ENCODE results near the gene CDKN2A. TPM values are rescaled to one million over a fixed set of nuclear protein-coding genes. Genes with fewer than 3 reads are reported as not detected.

The CDKN2A gene
- total RNA-seq, 2 experiments from 2014 or later = 3.9 TPM

DNA sequence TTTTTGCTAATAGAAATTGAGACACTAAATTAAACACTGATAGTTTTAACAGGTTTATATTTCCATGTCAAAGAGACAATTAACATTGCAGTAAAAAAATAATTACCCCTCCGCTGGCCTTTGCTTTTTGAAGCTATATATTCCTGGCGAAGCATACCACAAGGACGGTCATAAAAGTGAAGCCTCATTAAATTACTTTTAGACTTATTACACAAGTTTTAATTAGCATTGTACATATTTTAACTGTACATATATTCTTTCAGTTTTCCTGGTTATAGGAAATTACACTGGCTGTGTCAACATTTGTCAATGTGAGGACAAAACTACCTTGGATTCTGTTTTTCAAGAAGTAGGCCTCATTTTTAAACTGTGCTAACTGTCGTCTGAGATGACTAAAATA is 1.2 kb downstream of the CDKN2A start:
- ChIA-PET POLR2A (no interaction called here), CTCF (interaction anchor here (0.7 to 11.0 kb wide), 4 partner anchors 16 to 179 kb away, joined by 3 to 88 read pairs (median 10); partner anchors contain the start of gene CDKN2B)
- Mint-ChIP-seq H3K9me3 (no peaks in the 10 kb centered on the region), H3K4me3 (peak overlapping the region; percentile 86), H3K27me3 (peaks cover 25% of the 10 kb centered on the region), H3K4me1 (ENCODE audit: low read depth) (peaks cover 11% of the 10 kb centered on the region), H3K27ac (no peak overlapping the region), H3K36me3 (no peaks in the 10 kb centered on the region)
- DNase-seq = no peak
- intact Hi-C loops (cut with micrococcal nuclease) = no loop called here

DNA sequence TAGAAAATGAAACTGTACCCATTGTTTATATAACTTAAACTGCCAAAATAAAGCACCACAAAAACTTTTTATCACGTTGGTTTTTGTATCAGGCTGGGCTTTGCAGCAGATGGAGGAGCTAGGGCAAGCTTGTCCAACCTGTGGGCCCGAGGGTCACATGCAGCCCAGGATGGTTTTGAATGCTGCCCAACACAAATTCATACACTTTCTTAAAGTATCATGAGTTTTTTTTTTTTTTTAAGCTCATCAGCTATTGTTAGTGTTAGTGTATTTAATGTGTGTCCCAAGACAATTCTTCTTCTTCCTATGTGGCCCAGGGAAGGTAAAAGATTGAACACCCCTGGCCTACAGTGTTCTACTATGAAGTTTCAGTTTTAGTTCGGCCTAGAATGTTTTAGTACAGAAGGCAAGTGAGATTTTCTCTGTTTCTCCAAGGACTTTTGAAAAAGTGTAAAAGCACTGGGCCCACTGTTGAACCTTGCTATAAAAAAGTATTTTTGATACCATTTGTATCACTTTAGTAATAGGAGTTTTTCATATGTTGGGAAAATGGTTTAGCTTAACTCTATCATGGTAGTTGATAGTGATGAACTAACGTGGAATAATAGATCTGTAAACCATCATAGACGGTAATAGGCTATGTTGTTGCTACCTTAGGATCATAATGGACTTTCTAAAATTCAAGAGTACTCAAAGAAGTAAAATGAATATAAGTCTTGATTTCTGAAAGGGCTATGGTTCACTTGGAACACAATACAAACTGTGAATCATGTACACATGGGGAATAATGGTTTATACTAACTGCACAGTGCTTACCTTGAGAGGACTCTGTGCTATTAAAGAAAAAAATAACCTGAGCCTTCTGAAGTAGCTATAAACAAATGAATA is 2.9 kb downstream of the CDKN2A start:
- peaks cover 12% of the 10 kb centered on the region for H3K4me1 Mint-ChIP-seq (ENCODE audit: low read depth)
- H3K27me3 Mint-ChIP-seq = peaks cover 25% of the 10 kb centered on the region
- intact Hi-C loops (cut with micrococcal nuclease) = no loop called here

DNA sequence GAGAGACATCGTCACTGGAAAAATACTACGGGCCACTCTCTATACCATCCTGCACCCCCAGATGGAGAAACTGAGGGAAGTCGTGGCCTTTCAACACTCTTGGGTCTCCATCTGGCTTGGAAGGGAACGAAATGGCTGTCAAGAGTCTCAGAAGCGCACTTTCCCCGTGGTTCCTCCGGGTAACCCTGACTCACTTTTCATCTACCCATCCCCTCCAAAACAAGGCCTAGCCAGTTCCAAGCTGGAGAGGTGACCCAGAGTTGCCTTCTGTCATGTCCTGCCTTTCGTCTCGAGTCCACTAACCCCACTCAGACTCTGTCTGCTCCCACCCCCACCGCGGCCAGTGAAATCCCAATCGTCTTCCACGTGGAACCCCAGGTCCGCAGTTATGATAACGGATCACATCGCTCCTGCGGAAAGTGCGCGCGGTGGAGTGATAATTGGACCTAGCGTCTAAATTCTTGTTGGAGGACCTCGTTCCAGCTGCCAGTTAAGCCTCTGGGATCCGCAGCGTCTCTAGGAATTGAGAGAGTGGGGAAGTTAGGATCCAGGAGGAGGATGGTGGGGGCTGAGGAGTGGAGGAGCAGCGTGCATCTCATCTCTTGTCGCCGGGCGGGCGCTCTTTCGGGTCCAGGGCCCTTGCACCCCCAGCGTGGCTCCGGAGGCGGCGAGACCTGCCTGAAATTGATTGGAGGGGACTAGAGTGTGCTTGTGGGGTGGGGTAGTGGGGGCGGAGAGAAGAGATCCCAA is 4.6 kb downstream of the CDKN2A start:
- CTCF ChIA-PET = interaction anchor here (0.9 to 1.2 kb wide), 2 partner anchors 14 to 19 kb away, joined by 3 to 5 read pairs; no protein-coding TSS in a partner anchor
- Mint-ChIP-seq H3K27me3 (peaks cover 23% of the 10 kb centered on the region), H3K27ac (no peak overlapping the region), H3K9me3 (no peaks in the 10 kb centered on the region), H3K4me3 (no peak overlapping the region), H3K4me1 (ENCODE audit: low read depth) (peaks cover 11% of the 10 kb centered on the region), H3K36me3 (no peaks in the 10 kb centered on the region)
- POLR2A ChIA-PET = no interaction called here
- intact Hi-C loops (cut with micrococcal nuclease) = no loop called here
- no peak for DNase-seq

More for the DNA sequence above, 2.9 kb downstream of the CDKN2A start:
- CTCF ChIA-PET = interaction anchor here (0.7 to 11.0 kb wide), 5 partner anchors 15 to 128 kb away, joined by 3 to 88 read pairs (median 5); partner anchors contain the start of gene CDKN2B
- Mint-ChIP-seq H3K4me3 (no peak overlapping the region), H3K27ac (no peak overlapping the region), H3K9me3 (no peaks in the 10 kb centered on the region), H3K36me3 (no peaks in the 10 kb centered on the region)
- POLR2A ChIA-PET = no interaction called here
- no peak for DNase-seq

DNA sequence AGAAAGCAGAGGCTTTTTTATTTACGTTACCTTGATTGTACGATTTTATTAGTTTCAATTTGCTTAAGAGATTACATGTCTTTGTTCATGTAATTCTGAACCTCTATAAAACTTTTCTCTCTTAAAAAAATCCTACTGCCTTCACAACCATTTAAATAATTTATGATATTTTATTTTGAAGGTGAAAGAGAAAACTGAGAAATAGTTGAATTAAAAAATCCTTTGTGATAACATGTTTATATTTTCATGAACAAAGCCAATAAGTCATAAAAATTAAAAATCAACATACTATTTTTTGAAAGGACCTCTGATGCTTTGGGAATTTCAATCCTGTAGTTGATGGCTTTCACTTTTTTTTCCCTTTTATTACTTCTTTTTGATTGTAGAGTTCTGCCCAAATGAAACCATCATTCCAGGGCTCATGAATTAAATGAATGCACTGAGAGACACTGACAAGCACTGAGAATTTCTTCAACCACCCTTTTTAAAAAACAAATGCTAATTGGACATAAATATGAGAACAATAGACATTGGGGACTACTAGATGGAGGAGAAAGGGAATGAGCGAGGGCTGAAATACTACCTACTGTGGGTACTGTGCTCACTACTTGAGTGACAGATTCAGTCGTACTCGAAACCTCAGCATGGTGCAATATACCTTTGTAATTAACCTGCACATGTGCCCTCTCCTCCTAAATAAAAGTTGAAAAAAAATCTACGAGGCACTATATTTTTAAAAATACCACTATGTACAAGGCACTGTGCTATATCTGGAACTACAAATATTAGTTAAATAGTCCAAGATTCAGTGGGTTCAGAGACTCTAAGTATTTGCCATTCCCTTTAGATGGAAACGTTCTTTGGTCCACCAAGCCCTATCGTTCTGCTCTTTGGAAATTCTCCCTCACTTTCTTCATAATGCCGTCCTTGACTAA is 5.9 kb downstream of the CDKN2A start:
- Mint-ChIP-seq H3K27ac (no peak overlapping the region), H3K4me3 (no peak overlapping the region), H3K9me3 (no peaks in the 10 kb centered on the region), H3K4me1 (ENCODE audit: low read depth) (peaks cover 5% of the 10 kb centered on the region), H3K36me3 (no peaks in the 10 kb centered on the region), H3K27me3 (peaks cover 29% of the 10 kb centered on the region)
- DNase-seq = no peak
- intact Hi-C loops (cut with micrococcal nuclease) = no loop called here
- POLR2A ChIA-PET = no interaction called here
- CTCF ChIA-PET = interaction anchor here (0.9 kb wide), 1 partner anchor 20 kb away, joined by 5 read pairs; no protein-coding TSS in a partner anchor

DNA sequence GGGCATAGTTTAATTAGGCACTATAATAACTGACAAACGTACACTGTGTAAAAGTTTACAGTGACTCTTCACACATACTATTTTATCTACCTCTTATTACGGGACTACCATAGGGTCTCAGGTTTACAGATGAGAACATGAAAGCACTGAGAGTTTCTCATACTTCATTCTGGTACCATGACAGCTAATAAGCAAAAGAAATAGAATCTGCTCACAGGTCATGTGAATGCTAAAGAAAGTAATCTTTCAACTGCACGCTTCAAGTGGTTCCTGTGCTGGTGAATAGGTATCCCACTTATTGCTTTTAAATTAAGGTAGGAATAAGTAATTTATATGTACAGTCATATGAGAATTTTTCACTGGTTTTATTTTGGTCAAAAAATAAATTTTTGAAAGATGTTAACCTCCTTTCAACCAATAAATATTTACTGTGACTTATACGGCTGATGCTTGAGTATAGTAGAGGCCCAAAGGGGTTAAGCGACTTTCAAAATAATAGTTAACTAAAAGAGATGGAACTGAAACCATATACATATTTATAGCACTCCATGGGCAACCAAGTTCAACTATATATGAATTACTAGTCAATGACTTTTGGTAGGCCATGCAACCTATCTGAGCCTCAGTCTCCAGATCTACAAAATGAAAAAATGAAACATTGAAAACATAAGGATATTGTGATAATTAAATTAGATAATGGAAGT is 8.1 kb downstream of the CDKN2A start:
- Mint-ChIP-seq H3K4me1 (ENCODE audit: low read depth) (peaks cover 2% of the 10 kb centered on the region), H3K27me3 (peaks cover 40% of the 10 kb centered on the region), H3K4me3 (no peak overlapping the region), H3K27ac (no peak overlapping the region), H3K36me3 (no peaks in the 10 kb centered on the region), H3K9me3 (no peaks in the 10 kb centered on the region)
- no peak for DNase-seq
- ChIA-PET CTCF (interaction anchor here (0.6 to 6.2 kb wide), 6 partner anchors 21 to 172 kb away, joined by 3 to 41 read pairs (median 3); partner anchors contain the start of gene CDKN2B), POLR2A (interaction anchor here (1.3 kb wide), 1 partner anchor 9 kb away, joined by 5 read pairs; the partner anchor contains the start of gene CDKN2B-AS1)
- intact Hi-C loops (cut with micrococcal nuclease) = no loop called here

DNA sequence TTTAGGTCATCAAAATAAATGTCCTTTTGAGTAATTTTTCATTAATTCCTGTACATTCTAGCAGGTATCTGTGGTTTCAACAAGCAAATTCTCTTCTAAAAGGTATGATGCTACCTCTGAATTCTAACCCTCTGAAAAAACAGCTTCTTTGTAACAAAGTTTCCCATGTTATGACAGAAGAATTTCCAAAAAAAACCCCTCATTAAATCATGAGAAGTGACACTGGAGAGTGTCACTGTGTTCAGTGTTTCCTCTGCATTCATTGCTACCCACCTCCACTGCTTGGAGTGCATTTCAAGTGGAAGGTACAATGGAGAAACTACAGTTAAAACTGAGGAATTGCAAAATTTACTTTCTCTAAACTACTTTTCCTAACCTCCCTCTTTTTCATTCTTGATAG is 10.1 kb downstream of the CDKN2A start:
- POLR2A ChIA-PET = no interaction called here
- H3K27me3 Mint-ChIP-seq = peaks cover 40% of the 10 kb centered on the region

DNA sequence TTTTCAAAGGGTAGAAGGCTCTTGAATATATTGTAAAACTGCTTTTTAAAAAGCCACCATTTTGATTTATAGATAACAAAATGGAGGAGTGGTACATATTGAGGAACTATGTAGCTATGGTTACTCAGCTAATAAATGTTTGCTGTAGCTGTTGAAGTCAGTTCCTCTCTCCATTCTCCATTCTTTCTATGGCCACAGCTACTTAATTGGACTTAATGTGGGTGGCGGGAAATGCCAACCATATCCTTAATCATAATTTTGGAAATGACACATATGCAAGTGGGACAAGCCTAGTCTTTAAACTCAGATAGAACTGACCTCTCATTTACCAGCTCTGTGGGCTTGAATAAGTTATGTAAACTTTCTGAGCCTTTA is 10.6 kb downstream of the CDKN2A start:
- no peaks in the 10 kb centered on the region for H3K36me3 Mint-ChIP-seq
- H3K4me3 Mint-ChIP-seq = no peak overlapping the region
- H3K27ac Mint-ChIP-seq = no peak overlapping the region
- H3K9me3 Mint-ChIP-seq = no peaks in the 10 kb centered on the region
- H3K27me3 Mint-ChIP-seq = peaks cover 42% of the 10 kb centered on the region
- peaks cover 2% of the 10 kb centered on the region for H3K4me1 Mint-ChIP-seq (ENCODE audit: low read depth)
- POLR2A ChIA-PET = no interaction called here
- intact Hi-C loops (cut with micrococcal nuclease) = no loop called here
- CTCF ChIA-PET = interaction anchor here (1.2 to 6.2 kb wide), 4 partner anchors 11 to 171 kb away, joined by 5 to 41 read pairs (median 10); partner anchors contain the start of genes CDKN2A, CDKN2B and CDKN2B-AS1
- DNase-seq = no peak

More for the DNA sequence above, 10.1 kb downstream of the CDKN2A start:
- no peak for DNase-seq
- no peaks in the 10 kb centered on the region for H3K36me3 Mint-ChIP-seq
- no peaks in the 10 kb centered on the region for H3K9me3 Mint-ChIP-seq
- H3K27ac Mint-ChIP-seq = no peak overlapping the region
- intact Hi-C loops (cut with micrococcal nuclease) = no loop called here
- peaks cover 2% of the 10 kb centered on the region for H3K4me1 Mint-ChIP-seq (ENCODE audit: low read depth)
- no peak overlapping the region for H3K4me3 Mint-ChIP-seq
- CTCF ChIA-PET = interaction anchor here (6.2 kb wide), 1 partner anchor 25 kb away, joined by 41 read pairs; the partner anchor contains the start of gene CDKN2B

DNA sequence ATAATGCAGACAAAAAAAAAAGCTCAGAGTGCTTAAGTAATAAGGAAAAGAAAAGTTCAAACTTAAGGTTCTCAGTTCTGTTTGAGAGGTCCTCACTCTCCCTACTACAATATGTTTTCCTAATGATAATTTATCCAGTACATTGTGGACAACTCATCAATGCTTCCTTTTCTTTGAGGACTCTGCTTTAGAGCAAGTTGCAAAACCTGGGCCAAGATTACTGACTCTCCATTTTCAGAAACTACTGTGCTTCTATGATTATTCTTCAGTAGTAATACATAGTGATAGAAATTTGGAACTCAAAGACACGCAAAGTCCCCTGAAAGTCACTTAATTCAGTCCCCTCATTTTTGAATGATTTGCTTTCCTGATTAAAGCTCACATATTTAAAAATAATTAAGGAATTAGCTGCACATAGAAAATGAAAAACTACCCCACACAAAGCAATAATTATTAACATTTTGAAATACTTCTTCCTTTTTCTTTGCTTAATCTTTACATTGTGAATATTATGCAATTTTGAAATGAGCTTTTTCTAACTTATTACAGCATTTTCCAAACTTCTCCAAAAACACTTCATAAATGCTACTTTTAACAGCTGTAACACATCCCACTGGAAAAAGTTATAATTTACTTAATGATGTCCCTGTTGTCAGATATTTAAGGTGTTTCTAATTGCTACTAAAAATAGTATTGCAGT is 11.2 kb downstream of the CDKN2A start:
- CTCF ChIA-PET = interaction anchor here (1.2 to 6.2 kb wide), 4 partner anchors 12 to 170 kb away, joined by 5 to 41 read pairs (median 10); partner anchors contain the start of genes CDKN2A, CDKN2B and CDKN2B-AS1
- POLR2A ChIA-PET = no interaction called here
- no peak overlapping the region for H3K4me3 Mint-ChIP-seq
- no peaks in the 10 kb centered on the region for H3K9me3 Mint-ChIP-seq
- H3K36me3 Mint-ChIP-seq = no peaks in the 10 kb centered on the region
- H3K4me1 Mint-ChIP-seq (ENCODE audit: low read depth) = peaks cover 2% of the 10 kb centered on the region
- intact Hi-C loops (cut with micrococcal nuclease) = no loop called here
- peaks cover 39% of the 10 kb centered on the region for H3K27me3 Mint-ChIP-seq
- no peak for DNase-seq
- H3K27ac Mint-ChIP-seq = no peak overlapping the region

DNA sequence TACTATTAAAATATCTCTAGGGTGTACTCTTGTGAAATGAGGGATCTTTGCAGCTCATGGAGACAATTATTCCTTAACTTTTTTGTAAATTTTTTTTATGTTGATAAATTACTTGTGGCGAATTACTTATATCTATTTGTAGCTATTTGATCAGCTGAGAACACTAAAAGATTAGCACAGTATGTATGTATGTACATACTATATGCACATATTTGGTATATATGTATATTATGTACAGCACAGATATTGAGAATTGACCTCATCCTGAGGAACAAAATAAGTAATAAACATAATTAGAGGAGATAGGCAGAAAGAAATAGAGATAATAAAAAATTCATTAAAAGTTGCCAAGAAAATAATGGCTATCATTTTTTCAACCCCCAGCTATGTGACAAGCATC is 11.8 kb downstream of the CDKN2A start:
- DNase-seq = no peak
- CTCF ChIA-PET = interaction anchor here (1.0 to 6.2 kb wide), 6 partner anchors 12 to 169 kb away, joined by 3 to 41 read pairs (median 5); partner anchors contain the start of genes CDKN2A, CDKN2B and CDKN2B-AS1
- POLR2A ChIA-PET = no interaction called here
- H3K9me3 Mint-ChIP-seq = no peaks in the 10 kb centered on the region
- H3K4me1 Mint-ChIP-seq (ENCODE audit: low read depth) = peaks cover 2% of the 10 kb centered on the region
- intact Hi-C loops (cut with micrococcal nuclease) = no loop called here
- H3K27me3 Mint-ChIP-seq = peaks cover 41% of the 10 kb centered on the region
- no peak overlapping the region for H3K27ac Mint-ChIP-seq
- H3K36me3 Mint-ChIP-seq = no peaks in the 10 kb centered on the region
- H3K4me3 Mint-ChIP-seq = no peak overlapping the region

DNA sequence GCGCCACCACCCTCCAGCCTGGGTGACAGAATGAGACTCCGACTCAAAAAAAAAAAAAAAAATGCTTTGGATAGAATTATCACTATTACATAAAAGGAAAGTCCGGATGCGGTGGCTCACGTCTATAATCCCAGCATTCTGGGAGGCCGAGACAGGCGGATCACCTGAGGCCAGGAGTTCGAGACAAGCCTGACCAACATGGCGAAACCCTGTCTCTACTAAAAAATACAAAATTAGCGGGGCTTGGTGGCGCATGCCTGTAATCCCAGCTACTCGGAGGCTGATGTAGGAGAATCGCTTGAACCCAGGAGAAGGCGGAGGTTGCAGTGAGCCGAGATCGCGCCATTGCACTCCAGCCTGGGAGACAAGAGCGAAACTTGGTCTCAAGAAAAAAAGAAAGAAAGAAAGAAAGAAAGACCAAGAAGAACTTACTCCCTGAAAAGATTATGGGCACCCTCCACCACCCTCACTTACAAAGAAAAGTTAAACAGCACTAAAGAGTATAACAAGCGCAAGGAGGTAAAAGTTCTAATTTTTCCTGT is 17.8 kb downstream of the CDKN2A start:
- no peaks in the 10 kb centered on the region for H3K36me3 Mint-ChIP-seq
- intact Hi-C loops (cut with micrococcal nuclease) = loop anchor here (10.0 kb wide), 1 partner anchor 1848 kb away; the partner anchor contains the start of gene ELAVL2
- H3K27ac Mint-ChIP-seq = no peak overlapping the region
- no peak overlapping the region for H3K4me3 Mint-ChIP-seq
- H3K9me3 Mint-ChIP-seq = no peaks in the 10 kb centered on the region
- peaks cover 66% of the 10 kb centered on the region for H3K27me3 Mint-ChIP-seq
- no peak for DNase-seq
- ChIA-PET POLR2A (no interaction called here), CTCF (interaction anchor here (1.0 to 1.8 kb wide), 5 partner anchors 14 to 741 kb away, joined by 3 to 6 read pairs (median 5); partner anchors contain the start of gene CDKN2B)
- H3K4me1 Mint-ChIP-seq (ENCODE audit: low read depth) = peaks cover 13% of the 10 kb centered on the region

Data from activated CD4-positive, alpha-beta memory T cell treated with anti-CD3 and anti-CD28 coated beads for 36 hours (primary cell).